GM12878 (cell line): Measurements from ENCODE around the gene FFAR2. TPM values are rescaled to one million over a fixed set of nuclear protein-coding genes. Genes with fewer than 3 reads are reported as not detected.
"Not testable (repeated sequence)": the region's sequence is repeated elsewhere in the genome, so short reads cannot be mapped to it uniquely, and the experiment has no call there.

ENCODE experiments used
- ATAC-seq: fragments of 200-7000 bp; cut with Tn5 transposase; 3 replicates; pipeline ENCODE4 v1.9.1; 2020; ENCODE audit warnings: mild to moderate bottlenecking, moderate library complexity
- BruUV-seq: library from RNA; stranded (reverse); fragments of 400-500 nt; replicated peaks from 2 replicates; lab custom pipeline; 2021; lab: Mats Ljungman, UMichigan
- CTCF ChIA-PET: fragments of 300-600 bp; sonication (Branson Sonifier 250); formaldehyde crosslinking; extraction: SDS; loops from one replicate; lab custom pipeline; 2021; ENCODE audit warnings: inconsistent platforms; lab: Yijun Ruan, JAX
- POLR2A ChIA-PET: fragments of 350-600 bp; formaldehyde crosslinking; extraction: SDS; loops from one replicate; lab custom pipeline; 2021; ENCODE audit warnings: inconsistent platforms; lab: Charles Lee
- RAD21 ChIA-PET: fragments of 300-600 bp; sonication (Branson Sonifier 250); formaldehyde crosslinking; loops from one replicate; lab custom pipeline; 2023; ENCODE audit warnings: antibody characterized with exemption; ENCODE audit not compliant: unreplicated experiment; lab: Charles Lee
- SMC1A ChIA-PET: fragments of 300-600 bp; sonication (Branson Sonifier 250); formaldehyde crosslinking; loops from one replicate; lab custom pipeline; 2023; ENCODE audit not compliant: unreplicated experiment, uncharacterized antibody; lab: Charles Lee
- DNase-seq: peaks from one replicate; pipeline ENCODE4 v3.0.0-alpha.2; 2011; ENCODE audit warnings: low read depth, low spot score
- FAIRE-seq: peaks from 3 replicates; lab custom pipeline; 2011; peaks lifted over from hg19 to GRCh38; lab: Jason Lieb, UNC
- H2AFZ ChIP-seq: 2 replicates; pipeline ENCODE4 v1.6.0; 2011; ENCODE audit warnings: low read depth, low read length, control low read depth; ENCODE audit not compliant: control insufficient read depth
- H3K27ac ChIP-seq: 2 replicates; pipeline ENCODE4 v1.5.1; 2011; ENCODE audit warnings: control low read depth; ENCODE audit not compliant: control insufficient read depth, insufficient read depth
- H3K27me3 ChIP-seq, 2 experiments: replicated peaks in 1 of 2; 2 replicates each; pipeline versions ENCODE4 v1.6.0 to v1.6.1; 2011; ENCODE audit warnings: low read length in 1 of 2; ENCODE audit not compliant: control insufficient read depth in 2 of 2, insufficient read depth in 2 of 2
- H3K36me3 ChIP-seq, 2 experiments: 2 replicates each; pipeline ENCODE4 v1.5.1; 2011; ENCODE audit warnings: low read length in 1 of 2; ENCODE audit not compliant: control insufficient read depth in 2 of 2, insufficient read depth in 2 of 2
- H3K4me1 ChIP-seq: 2 replicates; pipeline ENCODE4 v1.6.1; 2011; ENCODE audit warnings: mild to moderate bottlenecking, low read length, moderate library complexity, mixed read lengths; ENCODE audit not compliant: control insufficient read depth, insufficient read depth
- H3K4me2 ChIP-seq: 2 replicates; pipeline ENCODE4 v1.6.0; 2011; ENCODE audit warnings: control low read depth; ENCODE audit not compliant: control insufficient read depth, insufficient read depth
- H3K4me3 ChIP-seq: fragments of 200-600 bp; sonication (generic); 2 replicates; pipeline ENCODE4 v1.5.1; 2016
- H3K79me2 ChIP-seq: 2 replicates; pipeline ENCODE4 v1.6.0; 2011; ENCODE audit warnings: low read length; ENCODE audit not compliant: control insufficient read depth, insufficient read depth
- H3K9ac ChIP-seq: 2 replicates; pipeline ENCODE4 v1.8.0; 2011; ENCODE audit warnings: low read length, control low read depth, mixed read lengths; ENCODE audit not compliant: control insufficient read depth, insufficient read depth
- H3K9me3 ChIP-seq: replicated peaks from 3 replicates; pipeline ENCODE4 v1.5.1; 2011; ENCODE audit warnings: mild to moderate bottlenecking, low read length; ENCODE audit not compliant: control insufficient read depth, insufficient read depth
- H4K20me1 ChIP-seq: 2 replicates; pipeline ENCODE4 v1.6.0; 2011; ENCODE audit not compliant: control insufficient read depth, insufficient read depth
- CBFB ChIP-seq: IDR thresholded peaks from 2 replicates; pipeline ENCODE4 v1.6.1; 2016; ENCODE audit warnings: antibody characterized with exemption, low read depth
- ELK1 ChIP-seq: IDR thresholded peaks from 2 replicates; pipeline ENCODE4 v1.6.1; 2012; ENCODE audit warnings: low read depth, low read length, improper control_type of control experiment
- ETV6 ChIP-seq, 2 experiments: fragments of 450-650 bp in 1 of 2; IDR thresholded peaks in 1 of 2; conservative IDR thresholded peaks in 1 of 2; 2 replicates each; pipeline ENCODE4 v1.6.1; 2014; ENCODE audit warnings: antibody characterized with exemption in 1 of 2, borderline replicate concordance in 1 of 2, low read depth in 1 of 2, mild to moderate bottlenecking in 1 of 2, moderate library complexity in 1 of 2
- HDGF ChIP-seq: fragments of 450-650 bp; IDR thresholded peaks from 2 replicates; pipeline ENCODE4 v1.6.1; 2016; ENCODE audit warnings: antibody characterized with exemption
- IKZF1 ChIP-seq: fragments of 450-650 bp; conservative IDR thresholded peaks from 2 replicates; pipeline ENCODE4 v1.6.1; 2017; ENCODE audit warnings: antibody characterized with exemption, mild to moderate bottlenecking
- JUNB ChIP-seq: IDR thresholded peaks from 2 replicates; pipeline ENCODE4 v1.6.1; 2016; ENCODE audit warnings: antibody characterized with exemption, mild to moderate bottlenecking
- MTA2 ChIP-seq: fragments of 450-650 bp; IDR thresholded peaks from 2 replicates; pipeline ENCODE4 v1.6.1; 2016; ENCODE audit warnings: low read depth, mild to moderate bottlenecking, moderate library complexity
- SMAD1 ChIP-seq: fragments of 450-650 bp; IDR thresholded peaks from 2 replicates; pipeline ENCODE4 v1.6.1; 2018; ENCODE audit warnings: mild to moderate bottlenecking, low read depth; ENCODE audit not compliant: partially characterized antibody
- SMARCA5 ChIP-seq: fragments of 450-650 bp; IDR thresholded peaks from 2 replicates; pipeline ENCODE4 v1.6.1; 2017; ENCODE audit warnings: mild to moderate bottlenecking
- YBX1 ChIP-seq: fragments of 450-650 bp; IDR thresholded peaks from 2 replicates; pipeline ENCODE4 v1.6.1; 2016; ENCODE audit warnings: antibody characterized with exemption
- WGBS: methylation state at CpG from one replicate; pipeline ENCODE4 v1.1.6; 2016; ENCODE audit warnings: low lambda C conversion rate; ENCODE audit not compliant: insufficient replicate concordance, insufficient coverage; ENCODE audit errors: missing lambda C conversion rate; 5-methylcytosine and 5-hydroxymethylcytosine counted together
- in situ Hi-C: fragments of 300-500 bp; cut with MboI; formaldehyde crosslinking; loops from 9 replicates; pipeline ENCODE4 v1.14.3; 2018; ENCODE audit warnings: mixed read lengths
- intact Hi-C: fragments of 100-400 bp; cut with micrococcal nuclease; formaldehyde crosslinking; loops from one replicate; pipeline ENCODE4 v1.14.2; 2022; ENCODE audit not compliant: unreplicated experiment
- polyA plus RNA-seq, 11 experiments: library from polyadenylated mRNA; depleted of rRNA in 4 of 11; unstranded in 6 of 11; stranded (reverse) in 5 of 11; fragments of >200 nt; fragmentation: Nextera tagmentation in 4 of 11; fragmentation: Illumina TruSeq in 1 of 11; extraction: Ambion mirVana in 4 of 11; extraction: Trizol in 1 of 11; gene quantifications; 1 replicate in 1 of 11; 2 replicates in 10 of 11; pipeline versions ENCODE4 v1.2.1 to v1.2.3, GENCODE V29; 2011 to 2016; ENCODE audit warnings: inconsistent platforms in 2 of 11, missing spikeins in 2 of 11, low read depth in 1 of 11
- total RNA-seq, 4 experiments: library from RNA; depleted of rRNA in 3 of 4; stranded (reverse); fragments of >200 nt in 3 of 4; fragmentation: Illumina TruSeq in 1 of 4; extraction: Trizol in 1 of 4; gene quantifications; 2 replicates each; pipeline versions ENCODE4 v1.2.1 to v1.2.3, GENCODE V29; 2013 to 2021
- TF ChIP-seq, protein P1 (sequence below): fragments of 450-650 bp; IDR thresholded peaks from 2 replicates; pipeline ENCODE4 v1.6.1; 2017; ENCODE audit warnings: mild to moderate bottlenecking, low read depth, inconsistent platforms; ENCODE audit not compliant: poor library complexity, severe bottlenecking

Gene FFAR2
- total and polyA plus RNA-seq, 10 of the 15 experiments (the other 5 are each of a cell fraction or from before 2014, with no cell fraction given), result 0.05 to 4.0 (median 2.1) TPM

DNA sequence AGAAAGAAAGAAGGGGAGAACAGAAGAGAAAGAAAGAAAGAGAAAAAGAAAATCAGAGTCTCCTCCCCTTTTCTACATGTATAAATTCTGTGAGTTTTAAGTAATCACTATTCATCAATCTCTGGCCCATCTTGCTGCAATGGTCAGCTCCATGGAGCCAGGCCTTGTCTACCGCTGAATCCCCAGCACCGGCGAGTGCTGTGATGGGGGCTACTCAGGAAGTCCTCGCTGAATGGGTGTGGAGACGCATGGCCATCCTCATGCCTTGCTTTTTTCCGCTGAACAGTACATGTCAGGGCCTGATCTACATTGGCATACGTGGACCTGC lies 47.3 kb upstream of the FFAR2 start (continued):
- TF ChIP-seq ELK1 (no peak), IKZF1 (no peak), HDGF (no peak), YBX1 (no peak), ETV6 (conservative IDR thresholded peaks at IDR 0.05 in 1 of 2, IDR thresholded peaks at IDR 0.05 in 1 of 2; ENCODE audit: borderline replicate concordance in 1 of 2, low read depth in 1 of 2) (no peak), CBFB (no peak)
- TF ChIP-seq, protein P1, sequence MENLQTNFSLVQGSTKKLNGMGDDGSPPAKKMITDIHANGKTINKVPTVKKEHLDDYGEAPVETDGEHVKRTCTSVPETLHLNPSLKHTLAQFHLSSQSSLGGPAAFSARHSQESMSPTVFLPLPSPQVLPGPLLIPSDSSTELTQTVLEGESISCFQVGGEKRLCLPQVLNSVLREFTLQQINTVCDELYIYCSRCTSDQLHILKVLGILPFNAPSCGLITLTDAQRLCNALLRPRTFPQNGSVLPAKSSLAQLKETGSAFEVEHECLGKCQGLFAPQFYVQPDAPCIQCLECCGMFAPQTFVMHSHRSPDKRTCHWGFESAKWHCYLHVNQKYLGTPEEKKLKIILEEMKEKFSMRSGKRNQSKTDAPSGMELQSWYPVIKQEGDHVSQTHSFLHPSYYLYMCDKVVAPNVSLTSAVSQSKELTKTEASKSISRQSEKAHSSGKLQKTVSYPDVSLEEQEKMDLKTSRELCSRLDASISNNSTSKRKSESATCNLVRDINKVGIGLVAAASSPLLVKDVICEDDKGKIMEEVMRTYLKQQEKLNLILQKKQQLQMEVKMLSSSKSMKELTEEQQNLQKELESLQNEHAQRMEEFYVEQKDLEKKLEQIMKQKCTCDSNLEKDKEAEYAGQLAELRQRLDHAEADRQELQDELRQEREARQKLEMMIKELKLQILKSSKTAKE, result no peak

- Histone ChIP-seq H3K4me1 (peaks cover 41% of the 10 kb centered on the region), H3K27ac (peak overlapping the region; percentile 47)
- DNase-seq, result peak; percentile 71
- H3K27me3 ChIP-seq, H3K9me3 ChIP-seq, in situ Hi-C loops, H3K9ac ChIP-seq, BruUV-seq, FAIRE-seq, H3K36me3 ChIP-seq, H3K79me2 ChIP-seq, H2AFZ ChIP-seq, H3K4me3 ChIP-seq, H4K20me1 ChIP-seq, H3K4me2 ChIP-seq: not testable (repeated sequence)
- ChIA-PET SMC1A (interaction anchor here (0.9 to 10.8 kb wide), 14 partner anchors 15 to 94 kb away, joined by 3 to 152 read pairs (median 6); no protein-coding TSS in a partner anchor), RAD21 (interaction anchor here (1.3 to 6.4 kb wide), 8 partner anchors 14 to 68 kb away, joined by 3 to 84 read pairs (median 30); no protein-coding TSS in a partner anchor), CTCF (interaction anchor here (1.1 to 5.2 kb wide), 8 partner anchors 18 to 94 kb away, joined by 3 to 35 read pairs (median 4); no protein-coding TSS in a partner anchor), POLR2A (interaction anchor here (0.9 to 6.6 kb wide), 7 partner anchors 15 to 68 kb away, joined by 3 to 67 read pairs (median 4); partner anchors contain the start of gene FFAR1)
- intact Hi-C loops, result loop anchor here (1.0 kb wide), 2 partner anchors 24 to 49 kb away; no protein-coding TSS in a partner anchor
- WGBS, result 12% methylated on average over 9 of the region's 9 CpGs
- peak; percentile 11 for ATAC-seq
- peak; percentile 35; the same call in 1 of the 2 replicates for TF ChIP-seq MTA2
- peak; percentile 65; the same call in 1 of the 2 replicates for TF ChIP-seq SMARCA5
- TF ChIP-seq SMAD1, result peak; percentile 28
- TF ChIP-seq, protein P1, result peak; percentile 82
- TF ChIP-seq ETV6 (conservative IDR thresholded peaks at IDR 0.05 in 1 of 2, IDR thresholded peaks at IDR 0.05 in 1 of 2; ENCODE audit: borderline replicate concordance in 1 of 2, low read depth in 1 of 2), result 0 out of 4 replicates have a peak, but pooled peaks of 1 of the 2 experiments have one; percentile 36
- TF ChIP-seq JUNB, result peak; percentile 45; the same call in 1 of the 2 replicates
These were observed 46.6 kb upstream of the FFAR2 start for GRCh38 chr19:35401416-35401815.
